T-helper 2 cell (primary cell): ENCODE measurements around the gene HOMEZ.
"Not testable (repeated sequence)": the region's sequence is repeated elsewhere in the genome, so short reads cannot be mapped to it uniquely, and the experiment has no call there.

Experiments used
- DNase-seq, 5 experiments: peaks; one replicate each; pipeline versions ENCODE4 v3.0.0 to v3.0.0-alpha.2; 2012 to 2022

The HOMEZ gene

GRCh38 chr14:23281247-23281646 is 4.7 kb downstream of the HOMEZ start:
- no peak for DNase-seq

GRCh38 chr14:23277928-23278327 is 8.0 kb downstream of the HOMEZ start:
- not testable (repeated sequence) for DNase-seq

- DNase-seq, result no peak
Measured at GRCh38 chr14:23277189-23277588, 8.7 kb downstream of the HOMEZ start.

GRCh38 chr14:23275412-23275811 is 10.5 kb downstream of the HOMEZ start:
- DNase-seq, result no peak

GRCh38 chr14:23269193-23269592 is 16.7 kb downstream of the HOMEZ start:
- no peak for DNase-seq

GRCh38 chr14:23260849-23261248 is 25.1 kb downstream of the HOMEZ start:
- not testable (repeated sequence) for DNase-seq

- no peak for DNase-seq
Measured at GRCh38 chr14:23259426-23259825, 26.5 kb downstream of the HOMEZ start.

GRCh38 chr14:23258256-23258655 is 27.7 kb downstream of the HOMEZ start:
- no peak for DNase-seq

GRCh38 chr14:23252420-23253333 is 33.3 kb downstream of the HOMEZ start:
- DNase-seq, result no peak

- no peak for DNase-seq
Measured at GRCh38 chr14:23252006-23252405, 33.9 kb downstream of the HOMEZ start.

GRCh38 chr14:23249824-23250223 is 36.1 kb downstream of the HOMEZ start:
- no peak for DNase-seq

GRCh38 chr14:23248601-23249000 is 37.3 kb downstream of the HOMEZ start:
- no peak for DNase-seq

- no peak for DNase-seq
Measured at GRCh38 chr14:23245282-23245681, 40.6 kb downstream of the HOMEZ start.

- DNase-seq, result no peak
Measured at GRCh38 chr14:23243066-23243465, 42.9 kb downstream of the HOMEZ start.

- no peak for DNase-seq
Measured at GRCh38 chr14:23242076-23242475, 43.9 kb downstream of the HOMEZ start.

GRCh38 chr14:23241061-23241715 is 44.7 kb downstream of the HOMEZ start:
- DNase-seq, result not testable (repeated sequence)

- DNase-seq, result no peak
Measured at GRCh38 chr14:23240661-23241060, 45.3 kb downstream of the HOMEZ start.

- peak; percentile 40 to 79 (median 68) for DNase-seq
Measured at GRCh38 chr14:23237772-23238594, 47.9 kb downstream of the HOMEZ start, which contains the start of gene RNF212B. Gene RNF212B, plus strand, starts transcription at chr14:23237936. Its CDS starts 2,410 bp downstream, at chr14:23240346.

GRCh38 chr14:23232241-23232808 is 53.6 kb downstream of the HOMEZ start:
- not testable (repeated sequence) for DNase-seq

GRCh38 chr14:23228812-23229211 is 57.1 kb downstream of the HOMEZ start:
- no peak for DNase-seq

- DNase-seq, result no peak
Measured at GRCh38 chr14:23227566-23227965, 58.4 kb downstream of the HOMEZ start.

GRCh38 chr14:23224958-23225357 is 61.0 kb downstream of the HOMEZ start:
- DNase-seq, result not testable (repeated sequence)
